MM.1S (cell line): ENCODE results near the gene LRRC4C.

Source experiments
- DNase-seq: peaks from one replicate; pipeline ENCODE4 v3.0.0-alpha.2; 2015
- H2AFZ ChIP-seq: fragments of 300-600 bp; sonication (generic); 2 replicates; pipeline ENCODE4 v1.6.0; 2016; ENCODE audit warnings: antibody characterized with exemption, low read length
- H3F3A ChIP-seq: fragments of 300-600 bp; sonication (generic); 2 replicates; pipeline ENCODE4 v1.6.1; 2016; ENCODE audit warnings: mild to moderate bottlenecking, antibody characterized with exemption, low read length, moderate library complexity, mixed read lengths; ENCODE audit not compliant: insufficient read depth
- H3K27ac ChIP-seq: fragments of 300-600 bp; sonication (generic); 2 replicates; pipeline ENCODE4 v1.5.1; 2016; ENCODE audit warnings: mild to moderate bottlenecking, low read length
- H3K27me3 ChIP-seq: fragments of 300-600 bp; sonication (generic); replicated peaks from 2 replicates; pipeline ENCODE4 v1.6.0; 2016; ENCODE audit warnings: low read length; ENCODE audit not compliant: insufficient read depth
- H3K36me3 ChIP-seq: fragments of 300-600 bp; sonication (generic); replicated peaks from 2 replicates; pipeline ENCODE4 v1.6.1; 2016; ENCODE audit warnings: mild to moderate bottlenecking, low read length, mixed read lengths; ENCODE audit not compliant: insufficient read depth
- H3K4me1 ChIP-seq: fragments of 300-600 bp; sonication (generic); 2 replicates; pipeline ENCODE4 v1.6.1; 2016; ENCODE audit warnings: low read length, mixed read lengths
- H3K4me2 ChIP-seq: fragments of 300-600 bp; sonication (generic); 2 replicates; pipeline ENCODE4 v1.6.0; 2016; ENCODE audit warnings: low read depth, low read length
- H3K4me3 ChIP-seq: fragments of 300-600 bp; sonication (generic); 2 replicates; pipeline ENCODE4 v1.5.1; 2016; ENCODE audit warnings: low read length, mixed read lengths
- H3K79me2 ChIP-seq: fragments of 300-600 bp; sonication (generic); 2 replicates; pipeline ENCODE4 v1.6.1; 2016; ENCODE audit warnings: mixed run types, low read length, mixed read lengths
- H3K9ac ChIP-seq: fragments of 300-600 bp; sonication (generic); 2 replicates; pipeline ENCODE4 v1.6.1; 2016; ENCODE audit warnings: low read length, mixed read lengths
- H3K9me2 ChIP-seq: fragments of 300-600 bp; sonication (generic); replicated peaks from 2 replicates; pipeline ENCODE4 v1.6.1; 2016; ENCODE audit warnings: mild to moderate bottlenecking, low read length, mixed read lengths; ENCODE audit not compliant: insufficient read depth
- H3K9me3 ChIP-seq: fragments of 300-600 bp; sonication (generic); replicated peaks from 2 replicates; pipeline ENCODE4 v1.6.1; 2016; ENCODE audit warnings: mild to moderate bottlenecking, low read length, mixed read lengths; ENCODE audit not compliant: insufficient read depth
- H4K20me1 ChIP-seq: fragments of 300-600 bp; sonication (generic); 2 replicates; pipeline ENCODE4 v1.6.1; 2016; ENCODE audit warnings: mild to moderate bottlenecking, low read length, moderate library complexity, mixed read lengths; ENCODE audit not compliant: insufficient read depth
- EZH2 ChIP-seq: fragments of 300-600 bp; sonication (generic); optimal IDR thresholded peaks from 2 replicates; pipeline ENCODE3; 2017; ENCODE audit warnings: low read depth, mild to moderate bottlenecking, antibody characterized with exemption, low read length, mixed read lengths
- EZH2phosphoT487 ChIP-seq: fragments of 300-600 bp; sonication (generic); IDR thresholded peaks from 2 replicates; pipeline ENCODE4 v1.6.1; 2018; ENCODE audit warnings: antibody characterized with exemption, low read length
- TF ChIP-seq, protein P1 (sequence below): fragments of 300-600 bp; sonication (generic); IDR thresholded peaks from 2 replicates; pipeline ENCODE4 v1.5.1; 2016; ENCODE audit warnings: antibody characterized with exemption, low read length, mixed read lengths

LRRC4C gene

DNA sequence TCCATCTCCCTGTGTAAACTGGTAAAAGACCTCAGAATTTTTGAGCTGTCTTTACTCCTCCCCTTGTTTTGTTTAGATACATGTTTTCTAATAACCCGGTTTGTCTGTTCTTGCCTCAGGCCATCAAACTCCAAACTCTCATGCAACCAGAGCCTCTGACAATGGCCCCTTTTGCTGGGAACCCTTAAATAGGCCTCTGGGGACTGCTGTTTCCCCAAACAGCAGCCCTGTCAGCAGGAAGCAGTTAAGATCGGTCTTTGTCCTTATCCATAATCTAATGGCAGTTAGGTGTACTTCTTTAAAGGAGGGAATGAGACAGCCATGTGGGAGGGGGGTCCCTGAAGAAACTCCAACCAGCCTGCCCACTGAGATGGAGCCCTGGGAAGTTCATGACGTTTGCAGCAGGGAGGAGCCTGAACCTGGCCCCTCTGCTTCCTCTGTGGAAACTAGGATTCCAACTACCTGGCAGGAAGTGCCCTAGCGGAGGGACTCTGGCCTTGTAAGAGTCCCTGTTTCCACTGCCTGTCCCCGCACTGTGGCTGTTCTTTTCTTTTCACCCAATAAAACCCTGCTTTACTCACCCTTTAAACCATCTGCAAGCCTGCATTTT is 1354.4 kb downstream of the LRRC4C start:
- no peak for DNase-seq
- H3K27ac ChIP-seq, result no peak overlapping the region
- H3K9me3 ChIP-seq, result no peaks in the 10 kb centered on the region
- no peaks in the 10 kb centered on the region for H4K20me1 ChIP-seq
- H3K4me2 ChIP-seq, result no peak overlapping the region
- no peak overlapping the region for H3K4me3 ChIP-seq
- no peaks in the 10 kb centered on the region for H3F3A ChIP-seq
- H3K36me3 ChIP-seq, result no peaks in the 10 kb centered on the region
- no peaks in the 10 kb centered on the region for H3K79me2 ChIP-seq
- no peaks in the 10 kb centered on the region for H3K9me2 ChIP-seq
- H2AFZ ChIP-seq, result no peak overlapping the region
- TF ChIP-seq, protein P1, sequence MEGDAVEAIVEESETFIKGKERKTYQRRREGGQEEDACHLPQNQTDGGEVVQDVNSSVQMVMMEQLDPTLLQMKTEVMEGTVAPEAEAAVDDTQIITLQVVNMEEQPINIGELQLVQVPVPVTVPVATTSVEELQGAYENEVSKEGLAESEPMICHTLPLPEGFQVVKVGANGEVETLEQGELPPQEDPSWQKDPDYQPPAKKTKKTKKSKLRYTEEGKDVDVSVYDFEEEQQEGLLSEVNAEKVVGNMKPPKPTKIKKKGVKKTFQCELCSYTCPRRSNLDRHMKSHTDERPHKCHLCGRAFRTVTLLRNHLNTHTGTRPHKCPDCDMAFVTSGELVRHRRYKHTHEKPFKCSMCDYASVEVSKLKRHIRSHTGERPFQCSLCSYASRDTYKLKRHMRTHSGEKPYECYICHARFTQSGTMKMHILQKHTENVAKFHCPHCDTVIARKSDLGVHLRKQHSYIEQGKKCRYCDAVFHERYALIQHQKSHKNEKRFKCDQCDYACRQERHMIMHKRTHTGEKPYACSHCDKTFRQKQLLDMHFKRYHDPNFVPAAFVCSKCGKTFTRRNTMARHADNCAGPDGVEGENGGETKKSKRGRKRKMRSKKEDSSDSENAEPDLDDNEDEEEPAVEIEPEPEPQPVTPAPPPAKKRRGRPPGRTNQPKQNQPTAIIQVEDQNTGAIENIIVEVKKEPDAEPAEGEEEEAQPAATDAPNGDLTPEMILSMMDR, result no peak
- TF ChIP-seq EZH2 (no peak), EZH2phosphoT487 (no peak)
- H3K9ac ChIP-seq, result no peak overlapping the region
- no peaks in the 10 kb centered on the region for H3K4me1 ChIP-seq
- H3K27me3 ChIP-seq, result no peaks in the 10 kb centered on the region

DNA sequence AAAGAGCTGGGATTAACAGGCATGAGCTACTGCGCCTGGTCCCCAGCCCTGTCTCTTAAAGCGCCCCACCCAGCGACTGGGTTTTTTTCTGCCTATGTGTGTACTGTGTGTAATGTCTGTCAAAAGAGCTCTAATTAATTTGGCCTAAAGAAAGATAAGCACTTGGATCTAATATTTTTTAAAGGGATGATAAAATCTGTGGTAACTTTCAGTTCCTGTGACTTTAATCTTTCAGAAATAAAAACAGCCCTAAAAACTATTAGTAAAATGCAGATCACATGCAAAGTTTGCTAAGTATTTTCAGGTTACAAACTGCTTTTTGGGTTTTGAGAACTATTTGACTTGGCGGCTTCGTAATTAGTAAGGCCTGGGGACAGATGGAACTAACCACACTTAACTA is 1358.7 kb downstream of the LRRC4C start:
- Histone ChIP-seq H3K4me2 (no peak overlapping the region), H3K4me1 (no peaks in the 10 kb centered on the region), H3F3A (no peaks in the 10 kb centered on the region), H3K9me3 (no peaks in the 10 kb centered on the region), H3K4me3 (no peak overlapping the region), H2AFZ (no peak overlapping the region), H3K9me2 (no peaks in the 10 kb centered on the region), H3K9ac (no peak overlapping the region), H3K27ac (no peak overlapping the region), H3K79me2 (no peaks in the 10 kb centered on the region), H3K27me3 (no peaks in the 10 kb centered on the region), H3K36me3 (no peaks in the 10 kb centered on the region), H4K20me1 (no peaks in the 10 kb centered on the region)
- no peak for DNase-seq
- TF ChIP-seq EZH2, result no peak
- TF ChIP-seq, protein P1, result no peak

DNA sequence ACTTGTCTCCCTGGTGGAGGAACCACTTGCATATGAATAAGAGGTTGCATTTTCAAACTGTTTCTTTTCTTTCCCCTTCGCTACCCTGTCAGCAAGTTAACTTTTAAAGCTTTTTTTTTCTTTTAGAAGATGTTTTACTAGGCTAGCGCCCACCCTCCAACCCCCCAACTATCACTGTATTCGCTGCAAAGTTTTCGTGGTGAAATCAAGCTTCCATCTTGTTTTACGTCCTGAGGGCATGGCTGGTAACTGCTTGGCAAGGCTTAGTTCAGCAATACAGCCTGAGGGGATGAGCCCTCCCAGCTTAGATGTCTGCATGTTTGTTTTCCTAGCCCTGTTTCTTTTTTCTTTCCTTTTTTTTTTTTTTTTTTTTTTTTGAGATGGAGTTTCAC is 1359.3 kb downstream of the LRRC4C start:
- Histone ChIP-seq H4K20me1 (no peaks in the 10 kb centered on the region), H3K4me1 (no peaks in the 10 kb centered on the region), H3K27me3 (no peaks in the 10 kb centered on the region), H3K4me3 (no peak overlapping the region), H3K9ac (no peak overlapping the region), H2AFZ (no peak overlapping the region), H3F3A (no peaks in the 10 kb centered on the region), H3K4me2 (no peak overlapping the region), H3K9me3 (no peaks in the 10 kb centered on the region), H3K27ac (no peak overlapping the region), H3K9me2 (no peaks in the 10 kb centered on the region), H3K79me2 (no peaks in the 10 kb centered on the region), H3K36me3 (no peaks in the 10 kb centered on the region)
- no peak for TF ChIP-seq EZH2phosphoT487
- no peak for TF ChIP-seq EZH2
- TF ChIP-seq, protein P1, result no peak
- no peak for DNase-seq
